HG02642 (cell line): ENCODE results near the gene PELO.

Experiments used
- ATAC-seq: cut with Tn5 transposase; IDR thresholded peaks from one replicate; pipeline ENCODE4 v1.9.1; 2021; ENCODE audit warnings: mild to moderate bottlenecking; ENCODE audit not compliant: unreplicated experiment, poor library complexity

Gene PELO

GRCh38 chr5:52771343-52772039 lies 16.2 kb upstream of the PELO start:
- peak; percentile 96 for ATAC-seq

- ATAC-seq: no peak
Measured at GRCh38 chr5:52772668-52773067, 15.0 kb upstream of the PELO start.

DNA sequence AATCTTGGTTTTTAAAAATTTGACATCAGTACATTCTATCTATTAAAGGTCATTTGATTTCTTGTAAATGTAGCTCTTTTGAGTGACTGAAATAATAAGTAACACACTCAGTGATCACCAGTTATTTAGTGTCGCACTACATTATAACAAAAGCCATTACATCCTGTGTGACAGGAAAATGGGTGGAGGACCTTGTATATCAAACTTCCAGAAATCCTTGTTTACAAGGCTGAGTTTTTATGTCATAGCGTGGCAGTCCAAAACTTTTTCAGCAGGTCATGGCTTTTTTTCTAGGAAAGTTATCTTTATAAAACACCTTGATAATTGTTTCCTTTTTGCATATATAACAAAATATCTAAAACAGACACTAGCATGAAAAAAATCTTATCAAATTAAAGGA lies 14.4 kb upstream of the PELO start:
- no peak for ATAC-seq

DNA sequence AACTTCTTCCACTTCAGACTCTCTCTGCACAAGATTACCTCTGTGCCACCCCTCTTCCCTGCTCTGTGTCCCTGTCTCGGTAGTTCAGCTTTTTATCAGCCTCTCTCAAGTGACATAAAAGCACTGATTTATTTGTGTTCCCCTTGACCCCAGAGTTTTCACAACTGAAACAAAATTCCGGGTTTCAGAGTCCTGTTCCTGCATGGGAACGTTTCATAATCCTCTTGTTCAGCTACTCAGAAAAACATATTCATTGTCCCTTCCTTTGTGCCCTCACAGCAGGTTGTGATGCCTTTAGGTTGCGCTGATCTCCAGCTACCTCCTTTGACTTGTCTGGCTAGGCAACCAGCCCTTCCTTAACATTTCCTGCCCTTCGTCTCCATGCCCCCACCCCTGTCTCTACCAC lies 13.7 kb upstream of the PELO start:
- no peak for ATAC-seq

GRCh38 chr5:52776116-52776515 lies 11.6 kb upstream of the PELO start:
- ATAC-seq: no peak

GRCh38 chr5:52777186-52777585 lies 10.5 kb upstream of the PELO start:
- ATAC-seq: no peak

DNA sequence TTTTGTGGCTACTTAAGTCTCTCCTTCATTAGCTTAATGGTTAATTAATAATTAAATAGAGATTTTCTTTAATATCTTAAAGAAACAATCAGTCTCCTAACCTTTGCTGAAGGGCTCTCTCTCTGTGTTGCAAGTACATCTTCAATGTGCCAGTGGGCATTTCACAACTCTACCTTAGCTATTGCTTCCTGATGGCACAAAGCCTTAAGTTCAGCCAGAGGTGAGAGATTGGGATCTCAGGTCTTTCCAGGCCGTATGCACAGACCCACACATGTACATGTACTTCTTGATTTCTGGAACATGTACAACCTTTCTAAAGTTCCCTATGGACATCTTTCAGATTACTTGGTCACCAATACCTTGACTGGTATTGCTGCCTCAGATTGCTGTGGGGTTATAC lies 8.9 kb upstream of the PELO start:
- no peak for ATAC-seq

- no peak for ATAC-seq
Measured at GRCh38 chr5:52779213-52779612, 8.5 kb upstream of the PELO start.

- ATAC-seq: no peak
Measured at GRCh38 chr5:52783226-52783959, 4.3 kb upstream of the PELO start.

DNA sequence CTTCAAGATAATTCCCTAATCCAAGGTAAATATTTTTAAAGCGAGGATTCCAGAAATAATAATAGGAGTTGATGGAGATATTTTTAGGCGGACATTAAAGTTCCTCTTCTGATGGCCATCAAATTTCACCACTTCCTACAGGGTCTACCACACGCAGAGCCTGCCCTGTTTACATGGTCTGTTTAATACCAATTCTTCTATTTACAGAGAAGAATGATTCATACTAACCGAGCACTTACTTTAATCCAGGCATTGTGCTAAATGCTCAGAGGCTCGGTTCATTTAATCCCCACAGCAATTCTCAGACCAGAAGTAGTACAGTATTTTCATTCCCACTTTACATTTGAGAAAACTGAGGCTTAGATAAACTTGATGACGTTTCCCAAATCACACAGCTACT lies 3.0 kb upstream of the PELO start:
- no peak for ATAC-seq

DNA sequence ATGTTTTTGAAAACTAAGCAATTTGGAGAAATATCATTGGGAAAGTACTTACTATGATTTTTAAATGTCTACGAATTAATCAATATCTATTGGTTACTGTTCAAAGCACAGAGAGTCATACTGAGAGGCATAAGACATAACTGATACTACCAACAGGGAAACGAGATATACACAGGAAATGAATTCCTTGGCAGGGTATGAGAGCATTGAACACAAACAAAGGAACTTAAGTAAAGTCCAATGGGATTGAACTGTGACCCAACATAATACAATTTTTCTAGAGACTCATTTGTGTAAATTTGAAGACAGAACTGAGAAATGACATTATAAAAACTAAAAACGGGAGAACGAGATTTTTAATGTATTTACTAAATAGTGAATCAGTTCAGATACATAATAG lies 1.3 kb upstream of the PELO start:
- no peak for ATAC-seq

DNA sequence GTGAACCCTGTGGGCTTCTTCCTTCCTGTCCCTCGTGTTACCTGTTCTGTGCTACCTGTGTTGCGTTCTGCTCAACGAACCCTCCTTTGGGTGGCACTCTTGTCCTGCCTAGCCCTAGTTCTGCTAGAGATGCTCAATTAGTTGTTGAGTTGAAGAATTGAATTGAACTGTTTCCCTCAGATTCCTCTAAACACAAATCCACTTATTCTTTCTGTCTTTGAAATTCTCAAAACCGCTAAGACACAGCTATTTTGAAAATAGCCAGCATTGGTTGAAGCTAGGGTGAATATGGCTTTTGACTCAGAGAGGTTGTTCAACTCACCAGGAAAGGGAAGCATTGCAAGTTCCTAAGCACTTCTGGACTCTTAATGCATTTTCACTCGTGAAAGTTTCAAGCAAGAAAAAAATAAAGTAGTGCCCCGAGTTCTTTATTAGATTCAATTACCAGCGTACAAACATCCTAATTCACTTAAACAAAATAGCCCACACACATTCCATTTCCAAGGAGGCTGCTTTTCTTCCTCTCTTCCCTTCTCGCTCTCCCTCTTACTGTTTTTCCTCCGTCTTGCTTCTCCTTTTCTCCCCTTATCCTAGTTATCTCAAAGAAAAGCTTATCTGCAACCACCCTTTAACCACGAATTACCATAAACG lies 642 bp upstream of the PELO start:
- ATAC-seq: peak; percentile 37

DNA sequence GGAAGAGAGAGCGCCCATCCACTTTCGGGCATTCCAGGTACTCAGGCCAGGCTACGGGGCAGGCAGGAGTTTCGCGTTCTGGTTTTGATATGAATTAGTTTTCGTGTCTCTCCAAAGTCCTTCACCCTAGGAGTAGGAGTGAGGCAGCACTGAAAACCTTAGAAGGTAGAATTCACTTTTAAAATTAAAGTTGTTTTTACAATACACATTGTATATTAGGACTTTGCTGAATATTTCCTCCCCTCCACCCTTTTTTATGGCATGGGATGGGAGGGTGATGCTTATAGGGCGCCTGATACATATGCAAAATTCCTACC lies 747 bp downstream of the PELO start:
- ATAC-seq: no peak

- no peak for ATAC-seq
Measured at GRCh38 chr5:52789378-52789777, 1.7 kb downstream of the PELO start.

- ATAC-seq: no peak
Measured at GRCh38 chr5:52789851-52790250, 2.1 kb downstream of the PELO start.

- ATAC-seq: no peak
Measured at GRCh38 chr5:52791366-52791765, 3.6 kb downstream of the PELO start.

GRCh38 chr5:52794519-52794918 lies 6.8 kb downstream of the PELO start:
- no peak for ATAC-seq

GRCh38 chr5:52796031-52796430 lies 8.3 kb downstream of the PELO start:
- no peak for ATAC-seq

DNA sequence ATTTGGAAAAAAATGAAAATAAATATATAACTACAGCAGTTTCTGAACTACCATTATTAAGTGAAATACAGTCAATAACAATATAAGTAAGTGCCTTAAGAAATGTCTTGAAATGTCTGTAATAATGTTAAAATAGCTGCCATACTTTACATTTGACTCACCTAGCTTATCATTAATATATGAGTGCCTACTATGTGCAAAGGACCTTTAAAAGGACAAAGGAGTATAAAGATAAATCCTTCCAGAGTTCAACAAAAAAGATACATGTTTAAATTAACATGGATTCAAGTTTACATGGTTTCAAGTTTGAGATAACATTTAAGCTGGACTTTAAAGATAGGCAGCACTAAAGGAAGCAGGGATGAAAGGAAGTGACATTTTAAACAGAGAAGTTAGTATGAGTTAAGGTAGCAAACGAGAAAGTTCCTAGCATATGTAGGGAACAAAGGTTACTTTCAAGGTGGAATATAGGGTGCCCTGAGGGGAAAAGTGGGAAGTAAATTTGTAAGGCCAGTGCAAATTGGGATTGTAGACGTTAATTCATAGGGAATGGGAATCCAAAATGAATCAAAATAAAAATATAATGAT lies 8.9 kb downstream of the PELO start:
- no peak for ATAC-seq

- ATAC-seq: no peak
Measured at GRCh38 chr5:52798938-52799337, 11.2 kb downstream of the PELO start.

DNA sequence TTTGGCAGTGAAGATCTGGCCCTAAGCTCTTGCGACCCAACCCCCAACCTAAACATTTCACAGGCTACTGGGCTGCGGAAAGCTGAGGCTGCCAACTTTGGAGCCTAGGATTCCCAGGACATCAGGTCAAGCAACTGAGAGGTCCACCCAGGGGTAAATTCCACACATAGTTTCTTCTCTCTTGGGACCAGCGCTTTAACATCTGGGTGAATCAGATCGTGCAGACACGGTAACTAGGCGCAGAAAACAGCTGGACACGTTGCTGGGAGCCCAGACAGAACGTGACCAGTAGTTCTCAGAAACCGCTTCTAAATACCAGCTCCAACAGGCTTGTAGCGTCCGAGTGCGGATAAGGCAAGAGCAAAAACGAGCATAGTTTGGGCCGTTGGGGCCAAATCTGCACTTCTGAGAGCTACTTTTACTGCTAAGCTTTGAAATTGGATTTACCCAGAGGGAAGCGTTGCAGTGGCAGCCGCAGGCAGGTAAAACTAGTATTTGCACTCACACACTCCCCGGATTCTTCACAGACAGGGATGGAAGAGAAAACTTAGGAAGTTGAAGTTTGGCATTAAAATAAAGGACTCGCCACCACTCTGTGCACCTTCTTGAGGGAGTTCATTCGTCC lies 11.8 kb downstream of the PELO start:
- peak; percentile 34 for ATAC-seq
